Inflammatory macrophage (primary cell): ENCODE results near the gene FASN.

ENCODE experiments used
- DNase-seq, 2 donors: peaks; one replicate each; pipeline ENCODE4 v3.0.0-alpha.2; 2020 to 2022

The FASN gene

GRCh38 chr17:82101301-82101715, 3.3 kb upstream of the FASN start:
- no peak for DNase-seq

- no peak for DNase-seq
These were observed 2.7 kb upstream of the FASN start for GRCh38 chr17:82100502-82101298.

GRCh38 chr17:82098939-82099763, 1.1 kb upstream of the FASN start:
- no peak for DNase-seq

GRCh38 chr17:82097919-82098168, 192 bp downstream of the FASN start:
- no peak for DNase-seq

GRCh38 chr17:82097184-82097918, 685 bp downstream of the FASN start:
- DNase-seq = peak; percentile 31 to 55

GRCh38 chr17:82096709-82097183, 1.3 kb downstream of the FASN start:
- no peak for DNase-seq

- no peak for DNase-seq
These were observed 2.0 kb downstream of the FASN start for GRCh38 chr17:82095777-82096708.

GRCh38 chr17:82094931-82095776, 2.9 kb downstream of the FASN start:
- no peak for DNase-seq

- no peak for DNase-seq
These were observed 4.9 kb downstream of the FASN start for GRCh38 chr17:82092995-82093751.

- no peak for DNase-seq
These were observed 5.4 kb downstream of the FASN start for GRCh38 chr17:82092628-82092994.

GRCh38 chr17:82092094-82092586, 5.9 kb downstream of the FASN start:
- no peak for DNase-seq

GRCh38 chr17:82091264-82092066, 6.6 kb downstream of the FASN start:
- DNase-seq = no peak

GRCh38 chr17:82090549-82091263, 7.3 kb downstream of the FASN start:
- DNase-seq = no peak

GRCh38 chr17:82089723-82090548, 8.1 kb downstream of the FASN start:
- DNase-seq = no peak

- DNase-seq = no peak
These were observed 9.0 kb downstream of the FASN start for GRCh38 chr17:82088838-82089722.

- DNase-seq = no peak
These were observed 9.8 kb downstream of the FASN start for GRCh38 chr17:82087961-82088837.
